ENCODE data around the gene IL34.

The IL34 gene

DNA sequence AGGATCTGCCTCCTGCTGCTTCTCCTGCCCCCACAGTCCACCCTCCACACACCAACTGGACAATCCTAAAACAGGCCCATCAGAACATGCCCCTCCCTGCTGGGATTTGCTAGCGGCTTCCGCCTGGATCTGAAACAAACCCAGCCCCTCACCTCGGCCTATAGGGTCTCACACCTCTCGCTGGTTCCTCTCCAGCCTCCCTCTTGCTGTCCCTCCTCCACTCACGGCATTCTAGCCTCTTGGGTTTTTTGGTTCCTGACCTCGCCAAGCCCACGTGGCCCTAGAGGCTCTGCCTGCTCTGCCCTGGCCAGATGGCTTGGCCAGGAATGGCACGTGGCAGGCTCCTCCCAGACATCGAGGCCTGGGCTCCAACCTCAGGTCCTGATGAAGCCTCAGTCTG is 55.2 kb downstream of the IL34 start:
- Histone ChIP-seq H3K27ac (ENCODE audit: low read depth, low read length) (no peak overlapping the region), H3K9ac (ENCODE audit: low read length) (no peak overlapping the region), H3K9me3 (ENCODE audit: insufficient read depth, low read length) (no peaks in the 10 kb centered on the region), H2AFZ (ENCODE audit: low read depth, low read length, severe bottlenecking) (no peak overlapping the region), H3F3A (ENCODE audit: insufficient read depth) (no peaks in the 10 kb centered on the region), H3K36me3 (ENCODE audit: low read length) (no peaks in the 10 kb centered on the region), H3K27me3 (ENCODE audit: low read length) (no peaks in the 10 kb centered on the region), H3K9me2 (replicated peaks; ENCODE audit: insufficient read depth, low read length) (no peaks in the 10 kb centered on the region), H3K4me3 (ENCODE audit: insufficient read depth, low read length, poor library complexity, severe bottlenecking) (no peak overlapping the region), H3K79me2 (ENCODE audit: insufficient read depth, low read length) (no peaks in the 10 kb centered on the region), H4K20me1 (ENCODE audit: low read depth, low read length) (no peaks in the 10 kb centered on the region), H3K4me2 (ENCODE audit: low read depth, low read length, poor library complexity, severe bottlenecking) (no peak overlapping the region)
- no peak for TF ChIP-seq EZH2phosphoT487 (conservative IDR thresholded peaks at IDR 0.05; ENCODE audit: low read length)
- TF ChIP-seq, protein P1, sequence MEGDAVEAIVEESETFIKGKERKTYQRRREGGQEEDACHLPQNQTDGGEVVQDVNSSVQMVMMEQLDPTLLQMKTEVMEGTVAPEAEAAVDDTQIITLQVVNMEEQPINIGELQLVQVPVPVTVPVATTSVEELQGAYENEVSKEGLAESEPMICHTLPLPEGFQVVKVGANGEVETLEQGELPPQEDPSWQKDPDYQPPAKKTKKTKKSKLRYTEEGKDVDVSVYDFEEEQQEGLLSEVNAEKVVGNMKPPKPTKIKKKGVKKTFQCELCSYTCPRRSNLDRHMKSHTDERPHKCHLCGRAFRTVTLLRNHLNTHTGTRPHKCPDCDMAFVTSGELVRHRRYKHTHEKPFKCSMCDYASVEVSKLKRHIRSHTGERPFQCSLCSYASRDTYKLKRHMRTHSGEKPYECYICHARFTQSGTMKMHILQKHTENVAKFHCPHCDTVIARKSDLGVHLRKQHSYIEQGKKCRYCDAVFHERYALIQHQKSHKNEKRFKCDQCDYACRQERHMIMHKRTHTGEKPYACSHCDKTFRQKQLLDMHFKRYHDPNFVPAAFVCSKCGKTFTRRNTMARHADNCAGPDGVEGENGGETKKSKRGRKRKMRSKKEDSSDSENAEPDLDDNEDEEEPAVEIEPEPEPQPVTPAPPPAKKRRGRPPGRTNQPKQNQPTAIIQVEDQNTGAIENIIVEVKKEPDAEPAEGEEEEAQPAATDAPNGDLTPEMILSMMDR (IDR thresholded peaks at IDR 0.05; ENCODE audit: insufficient read depth, low read length, poor library complexity, severe bottlenecking): no peak

DNA sequence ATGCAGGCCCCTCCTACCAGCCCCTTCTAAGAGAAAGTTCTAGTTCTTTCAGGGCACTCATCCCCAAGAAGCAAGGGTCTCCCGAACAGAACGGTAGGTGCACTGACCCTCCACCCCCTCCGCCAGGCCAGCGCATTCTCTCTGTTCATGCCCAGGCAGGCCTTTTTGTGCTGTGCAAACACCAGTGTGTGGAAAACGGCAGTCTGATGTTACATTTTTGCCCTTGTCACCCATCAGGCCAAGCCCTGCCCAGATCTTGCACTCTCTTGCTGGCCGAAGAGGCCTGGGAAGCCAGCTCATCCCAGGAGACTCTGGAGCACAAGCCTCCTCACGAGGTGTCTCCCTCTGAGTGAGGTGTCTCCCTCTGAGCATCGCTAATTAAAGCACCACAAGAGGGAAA is 55.6 kb downstream of the IL34 start:
- Histone ChIP-seq H2AFZ (ENCODE audit: low read depth, low read length, severe bottlenecking) (no peak overlapping the region), H3K9me2 (replicated peaks; ENCODE audit: insufficient read depth, low read length) (no peaks in the 10 kb centered on the region), H3K79me2 (ENCODE audit: insufficient read depth, low read length) (no peaks in the 10 kb centered on the region), H3K36me3 (ENCODE audit: low read length) (no peaks in the 10 kb centered on the region), H3K9ac (ENCODE audit: low read length) (no peak overlapping the region), H3K9me3 (ENCODE audit: insufficient read depth, low read length) (no peaks in the 10 kb centered on the region), H3K27ac (ENCODE audit: low read depth, low read length) (no peak overlapping the region), H3K27me3 (ENCODE audit: low read length) (no peaks in the 10 kb centered on the region), H3F3A (ENCODE audit: insufficient read depth) (no peaks in the 10 kb centered on the region), H3K4me3 (ENCODE audit: insufficient read depth, low read length, poor library complexity, severe bottlenecking) (no peak overlapping the region), H4K20me1 (ENCODE audit: low read depth, low read length) (no peaks in the 10 kb centered on the region), H3K4me2 (ENCODE audit: low read depth, low read length, poor library complexity, severe bottlenecking) (no peak overlapping the region)
- TF ChIP-seq EZH2phosphoT487 (conservative IDR thresholded peaks at IDR 0.05; ENCODE audit: low read length): no peak
- TF ChIP-seq, protein P1 (IDR thresholded peaks at IDR 0.05; ENCODE audit: insufficient read depth, low read length, poor library complexity, severe bottlenecking): no peak

DNA sequence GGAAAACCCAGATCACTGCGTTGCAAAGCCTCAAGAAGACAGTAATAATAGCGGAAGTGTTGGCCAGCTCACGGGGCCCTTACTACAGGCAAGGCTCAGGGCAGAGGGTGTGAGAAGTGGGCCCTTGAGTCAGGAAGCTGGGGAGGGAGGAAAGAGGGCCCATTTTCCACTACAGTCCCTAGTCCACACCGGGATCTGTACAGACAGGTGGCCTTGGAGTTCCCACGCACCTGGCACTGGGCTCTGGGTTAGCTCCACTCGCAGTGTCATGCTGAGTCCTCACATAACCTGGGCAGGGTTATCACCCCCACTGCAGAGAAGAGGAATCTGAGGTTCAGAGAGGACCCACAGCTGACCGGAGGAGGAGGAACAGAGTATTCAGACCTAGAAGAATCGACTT is 56.3 kb downstream of the IL34 start:
- no peaks in the 10 kb centered on the region for H3K9me3 ChIP-seq (ENCODE audit: insufficient read depth, low read length)
- no peaks in the 10 kb centered on the region for H3F3A ChIP-seq (ENCODE audit: insufficient read depth)
- H4K20me1 ChIP-seq (ENCODE audit: low read depth, low read length): no peaks in the 10 kb centered on the region
- H3K27ac ChIP-seq (ENCODE audit: low read depth, low read length): no peak overlapping the region
- no peaks in the 10 kb centered on the region for H3K36me3 ChIP-seq (ENCODE audit: low read length)
- no peak for TF ChIP-seq EZH2phosphoT487 (conservative IDR thresholded peaks at IDR 0.05; ENCODE audit: low read length)
- TF ChIP-seq, protein P1 (IDR thresholded peaks at IDR 0.05; ENCODE audit: insufficient read depth, low read length, poor library complexity, severe bottlenecking): no peak
- no peak overlapping the region for H3K9ac ChIP-seq (ENCODE audit: low read length)
- H3K79me2 ChIP-seq (ENCODE audit: insufficient read depth, low read length): no peaks in the 10 kb centered on the region
- H3K4me2 ChIP-seq (ENCODE audit: low read depth, low read length, poor library complexity, severe bottlenecking): no peak overlapping the region
- H3K4me3 ChIP-seq (ENCODE audit: insufficient read depth, low read length, poor library complexity, severe bottlenecking): no peak overlapping the region
- no peaks in the 10 kb centered on the region for H3K27me3 ChIP-seq (ENCODE audit: low read length)
- no peak overlapping the region for H2AFZ ChIP-seq (ENCODE audit: low read depth, low read length, severe bottlenecking)
- H3K9me2 ChIP-seq (replicated peaks; ENCODE audit: insufficient read depth, low read length): no peaks in the 10 kb centered on the region

Data from SU-DHL-6 (cell line).